WTC11 (cell line): Measurements from ENCODE around the gene FGD5.

Source experiments
- RELA ChIP-seq: sonication (generic); formaldehyde crosslinking; IDR thresholded peaks from 2 replicates; pipeline ENCODE4 v1.8.1; 2022; ENCODE audit warnings: missing genetic modification reagents, mild to moderate bottlenecking, borderline replicate concordance
- SMAD3 ChIP-seq: sonication (generic); formaldehyde crosslinking; IDR thresholded peaks from 2 replicates; pipeline ENCODE4 v1.8.0; 2022; ENCODE audit warnings: missing genetic modification reagents, mild to moderate bottlenecking, borderline replicate concordance
- TF ChIP-seq, protein P1 (sequence below): sonication (generic); formaldehyde crosslinking; IDR thresholded peaks from 2 replicates; pipeline ENCODE4 v1.8.0; 2022; ENCODE audit warnings: mild to moderate bottlenecking, missing genetic modification reagents

GRCh38 chr3:14943042-14943441, 124.3 kb downstream of the FGD5 start:
- TF ChIP-seq RELA (CRISPR knock-in tag): no peak
- no peak for TF ChIP-seq SMAD3 (CRISPR knock-in tag)
- TF ChIP-seq, protein P1, sequence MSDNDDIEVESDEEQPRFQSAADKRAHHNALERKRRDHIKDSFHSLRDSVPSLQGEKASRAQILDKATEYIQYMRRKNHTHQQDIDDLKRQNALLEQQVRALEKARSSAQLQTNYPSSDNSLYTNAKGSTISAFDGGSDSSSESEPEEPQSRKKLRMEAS (CRISPR knock-in tag): no peak
